ENCODE results near the gene BAX. TPM values are rescaled to one million over a fixed set of nuclear protein-coding genes. Genes with fewer than 3 reads are reported as not detected.

Gene BAX
- total and polyA plus RNA-seq, 2 of the 13 experiments (the other 11 are each of a cell fraction or from before 2014, with no cell fraction given) = 139 to 176 TPM

- TF ChIP-seq SNAPC4 (CRISPR knock-in tag; IDR thresholded peaks at IDR 0.05) = peak; percentile 87; the same call in 1 of the 2 replicates
- TF ChIP-seq ZXDC (CRISPR knock-in tag; IDR thresholded peaks at IDR 0.05) = no peak
- TF ChIP-seq CTCF (CRISPR knock-in tag; IDR thresholded peaks at IDR 0.05) = peak; percentile 93
- peak; percentile 69; the same call in 1 of the 2 replicates for TF ChIP-seq SAFB2 (CRISPR knock-in tag; IDR thresholded peaks at IDR 0.05; ENCODE audit: borderline replicate concordance, low read depth)
- TF ChIP-seq E2F1 (CRISPR knock-in tag; IDR thresholded peaks at IDR 0.05) = peak; percentile 61; the same call in 1 of the 2 replicates
- no peak; the same call in 1 of the 2 replicates for TF ChIP-seq FOXC1 (CRISPR knock-in tag; IDR thresholded peaks at IDR 0.05; ENCODE audit: borderline replicate concordance)
- TF ChIP-seq YY1 (IDR thresholded peaks at IDR 0.05; ENCODE audit: insufficient read depth, insufficient replicate concordance, low read depth, low read length) = peak; percentile 87
- peak; percentile 91 for TF ChIP-seq DRAP1 (CRISPR knock-in tag; IDR thresholded peaks at IDR 0.05)
- no peak for TF ChIP-seq KAT2B (IDR thresholded peaks at IDR 0.05; ENCODE audit: borderline replicate concordance, low read depth, low read length)
- TF ChIP-seq KLF16 (CRISPR knock-in tag; IDR thresholded peaks at IDR 0.05) = peak in 1 of 2 experiments; percentile 57; a peak in 1 of 4 replicates
- peak; percentile 70 for TF ChIP-seq TGIF2 (CRISPR knock-in tag; IDR thresholded peaks at IDR 0.05)
- peak; percentile 16; the same call in 1 of the 2 replicates for TF ChIP-seq MEIS2 (CRISPR knock-in tag; IDR thresholded peaks at IDR 0.05)
- peak; percentile 73 for TF ChIP-seq PHF20 (CRISPR knock-in tag; IDR thresholded peaks at IDR 0.05)
- peak; percentile 89 for TF ChIP-seq MAZ (IDR thresholded peaks at IDR 0.05; ENCODE audit: borderline replicate concordance, low read depth, low read length)
- TF ChIP-seq MAZ (CRISPR knock-in tag; IDR thresholded peaks at IDR 0.05; ENCODE audit: low read depth) = no peak; the same call in none of the 2 replicates
- TF ChIP-seq ZNF496 (CRISPR knock-in tag; IDR thresholded peaks at IDR 0.05; ENCODE audit: insufficient replicate concordance) = no peak
Measured at GRCh38 chr19:48993175-48994034, 38.7 kb downstream of the BAX start, which contains the start of the genes GYS1 and RUVBL2 (continued).
